ENCODE results near the gene ATP5PB.

ATP5PB gene

DNA sequence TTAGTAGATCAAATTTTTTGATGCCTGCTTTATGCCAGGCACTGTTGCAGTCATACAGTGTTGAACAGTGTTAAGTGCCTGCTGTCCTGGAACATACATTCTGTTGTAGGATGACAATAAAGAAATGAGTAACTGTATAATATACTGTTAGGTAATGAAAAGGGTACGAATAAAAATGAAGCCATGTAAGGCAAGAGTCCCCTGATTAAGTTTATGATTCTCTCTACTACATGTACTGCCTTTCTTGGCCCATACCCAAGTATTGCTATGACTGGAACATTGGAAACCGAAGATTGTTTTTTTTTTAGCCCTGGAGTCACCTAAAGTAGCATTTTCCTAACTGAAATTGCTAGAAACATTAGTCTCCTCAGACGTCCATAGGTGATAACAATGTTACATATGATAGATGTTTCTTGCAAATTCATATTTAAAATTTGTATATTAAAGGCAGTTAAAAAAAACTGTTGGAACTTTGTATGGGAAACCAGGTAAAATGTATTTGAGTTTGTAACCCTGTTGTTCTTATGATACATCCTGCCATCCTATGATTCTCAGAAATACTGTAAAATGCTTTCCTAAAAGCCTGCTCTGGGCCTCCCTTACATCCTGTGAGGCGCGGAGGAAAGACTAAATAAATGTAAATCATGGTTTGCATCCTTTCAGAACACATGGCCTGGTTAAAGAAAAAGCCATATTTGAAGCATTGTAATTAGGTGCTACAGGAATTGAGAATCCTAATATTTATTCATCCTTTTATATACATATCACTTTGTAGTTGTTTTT lies 5.8 kb downstream of the ATP5PB start:
- TF ChIP-seq EZH2 (IDR thresholded peaks at IDR 0.05; ENCODE audit: borderline replicate concordance, low read depth, low read length, severe bottlenecking) = no peak
- TF ChIP-seq, protein P1, sequence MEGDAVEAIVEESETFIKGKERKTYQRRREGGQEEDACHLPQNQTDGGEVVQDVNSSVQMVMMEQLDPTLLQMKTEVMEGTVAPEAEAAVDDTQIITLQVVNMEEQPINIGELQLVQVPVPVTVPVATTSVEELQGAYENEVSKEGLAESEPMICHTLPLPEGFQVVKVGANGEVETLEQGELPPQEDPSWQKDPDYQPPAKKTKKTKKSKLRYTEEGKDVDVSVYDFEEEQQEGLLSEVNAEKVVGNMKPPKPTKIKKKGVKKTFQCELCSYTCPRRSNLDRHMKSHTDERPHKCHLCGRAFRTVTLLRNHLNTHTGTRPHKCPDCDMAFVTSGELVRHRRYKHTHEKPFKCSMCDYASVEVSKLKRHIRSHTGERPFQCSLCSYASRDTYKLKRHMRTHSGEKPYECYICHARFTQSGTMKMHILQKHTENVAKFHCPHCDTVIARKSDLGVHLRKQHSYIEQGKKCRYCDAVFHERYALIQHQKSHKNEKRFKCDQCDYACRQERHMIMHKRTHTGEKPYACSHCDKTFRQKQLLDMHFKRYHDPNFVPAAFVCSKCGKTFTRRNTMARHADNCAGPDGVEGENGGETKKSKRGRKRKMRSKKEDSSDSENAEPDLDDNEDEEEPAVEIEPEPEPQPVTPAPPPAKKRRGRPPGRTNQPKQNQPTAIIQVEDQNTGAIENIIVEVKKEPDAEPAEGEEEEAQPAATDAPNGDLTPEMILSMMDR (IDR thresholded peaks at IDR 0.05; ENCODE audit: borderline replicate concordance, extremely low read depth, low read length, poor library complexity, severe bottlenecking) = no peak
- Histone ChIP-seq H3K9ac (ENCODE audit: low read depth, low read length) (no peak overlapping the region), H3K4me1 (ENCODE audit: insufficient read depth, low read length) (peaks cover 39% of the 10 kb centered on the region), H4K20me1 (ENCODE audit: insufficient read depth, low read length) (no peaks in the 10 kb centered on the region; the same call in 1 of the 2 replicates), H3K4me2 (ENCODE audit: insufficient read depth, low read length) (peak overlapping the region; percentile 24; the same call in 1 of the 2 replicates), H3K27me3 (ENCODE audit: insufficient read depth, low read length, poor library complexity) (no peaks in the 10 kb centered on the region), H3K79me2 (ENCODE audit: insufficient read depth, low read length) (peaks cover 56% of the 10 kb centered on the region), H3K27ac (ENCODE audit: low read length) (no peak overlapping the region), H3K4me3 (ENCODE audit: low read depth in 1 of 2, low read length in 2 of 2) (no peak overlapping the region), H3K36me3 (ENCODE audit: insufficient read depth, low read length) (peaks cover 84% of the 10 kb centered on the region), H3K9me3 (ENCODE audit: insufficient read depth, low read length, severe bottlenecking) (no peaks in the 10 kb centered on the region), H2AFZ (ENCODE audit: low read depth, low read length) (no peak overlapping the region)
- ATAC-seq (ENCODE audit: insufficient read depth, low read depth) (no peak), DNase-seq (no peak)

- H3K79me2 ChIP-seq (ENCODE audit: insufficient read depth, low read length) = peaks cover 50% of the 10 kb centered on the region
- DNase-seq = no peak
Measured at GRCh38 chr1:111455642-111456031, 6.4 kb downstream of the ATP5PB start.

GRCh38 chr1:111461765-111462164 lies 12.5 kb downstream of the ATP5PB start:
- ATAC-seq (ENCODE audit: insufficient read depth, low read depth) (no peak), DNase-seq (no peak)
- Histone ChIP-seq H3K4me3 (ENCODE audit: low read depth in 1 of 2, low read length in 2 of 2) (no peak overlapping the region), H3K36me3 (ENCODE audit: insufficient read depth, low read length) (peaks cover 66% of the 10 kb centered on the region), H3K27ac (ENCODE audit: low read length) (no peak overlapping the region), H3K9me3 (ENCODE audit: insufficient read depth, low read length, severe bottlenecking) (no peaks in the 10 kb centered on the region), H3K79me2 (ENCODE audit: insufficient read depth, low read length) (no peaks in the 10 kb centered on the region), H3K4me2 (ENCODE audit: insufficient read depth, low read length) (no peak overlapping the region), H2AFZ (ENCODE audit: low read depth, low read length) (no peak overlapping the region), H3K9ac (ENCODE audit: low read depth, low read length) (no peak overlapping the region), H4K20me1 (ENCODE audit: insufficient read depth, low read length) (no peaks in the 10 kb centered on the region), H3K4me1 (ENCODE audit: insufficient read depth, low read length) (no peaks in the 10 kb centered on the region), H3K27me3 (ENCODE audit: insufficient read depth, low read length, poor library complexity) (no peaks in the 10 kb centered on the region)
- TF ChIP-seq EZH2 (IDR thresholded peaks at IDR 0.05; ENCODE audit: borderline replicate concordance, low read depth, low read length, severe bottlenecking) = no peak
- TF ChIP-seq, protein P1 (IDR thresholded peaks at IDR 0.05; ENCODE audit: borderline replicate concordance, extremely low read depth, low read length, poor library complexity, severe bottlenecking) = no peak

More at GRCh38 chr1:111455642-111456031, 6.4 kb downstream of the ATP5PB start:
- no peak overlapping the region for H3K4me2 ChIP-seq (ENCODE audit: insufficient read depth, low read length)
- H3K4me1 ChIP-seq (ENCODE audit: insufficient read depth, low read length) = peaks cover 33% of the 10 kb centered on the region
- no peak for TF ChIP-seq EZH2 (IDR thresholded peaks at IDR 0.05; ENCODE audit: borderline replicate concordance, low read depth, low read length, severe bottlenecking)
- TF ChIP-seq, protein P1 (IDR thresholded peaks at IDR 0.05; ENCODE audit: borderline replicate concordance, extremely low read depth, low read length, poor library complexity, severe bottlenecking) = no peak
- no peaks in the 10 kb centered on the region; the same call in 1 of the 2 replicates for H4K20me1 ChIP-seq (ENCODE audit: insufficient read depth, low read length)
- no peak overlapping the region for H2AFZ ChIP-seq (ENCODE audit: low read depth, low read length)
- no peak overlapping the region for H3K27ac ChIP-seq (ENCODE audit: low read length)
- no peaks in the 10 kb centered on the region for H3K27me3 ChIP-seq (ENCODE audit: insufficient read depth, low read length, poor library complexity)
- H3K9me3 ChIP-seq (ENCODE audit: insufficient read depth, low read length, severe bottlenecking) = no peaks in the 10 kb centered on the region
- ATAC-seq (ENCODE audit: insufficient read depth, low read depth) = no peak
- peaks cover 89% of the 10 kb centered on the region for H3K36me3 ChIP-seq (ENCODE audit: insufficient read depth, low read length)
- H3K4me3 ChIP-seq (ENCODE audit: low read depth in 1 of 2, low read length in 2 of 2) = no peak overlapping the region
- H3K9ac ChIP-seq (ENCODE audit: low read depth, low read length) = no peak overlapping the region
